Measurements from ENCODE around the gene TBL1XR1.

- TF ChIP-seq POLR2A (IDR thresholded peaks at IDR 0.05; ENCODE audit: low read length) (no peak), GATA1 (IDR thresholded peaks at IDR 0.05; ENCODE audit: low read depth, low read length) (no peak)
These were observed 27.1 kb upstream of the TBL1XR1 start for GRCh38 chr3:177224414-177224813.
